OCI-LY3 (cell line): ENCODE measurements around the gene PELI1.

Experiments
- EZH2phosphoT487 ChIP-seq: fragments of 200-600 bp; shearing (Covaris generic); IDR thresholded peaks from 2 replicates; pipeline ENCODE4 v1.6.1; 2018; ENCODE audit warnings: antibody characterized with exemption, mixed run types, low read depth
- TF ChIP-seq, protein P1 (sequence below): fragments of 200-600, 300-600 bp; sonication (generic); IDR thresholded peaks from 2 replicates; pipeline ENCODE4 v1.5.1; 2014; ENCODE audit warnings: antibody characterized with exemption, low read length, low read depth

DNA sequence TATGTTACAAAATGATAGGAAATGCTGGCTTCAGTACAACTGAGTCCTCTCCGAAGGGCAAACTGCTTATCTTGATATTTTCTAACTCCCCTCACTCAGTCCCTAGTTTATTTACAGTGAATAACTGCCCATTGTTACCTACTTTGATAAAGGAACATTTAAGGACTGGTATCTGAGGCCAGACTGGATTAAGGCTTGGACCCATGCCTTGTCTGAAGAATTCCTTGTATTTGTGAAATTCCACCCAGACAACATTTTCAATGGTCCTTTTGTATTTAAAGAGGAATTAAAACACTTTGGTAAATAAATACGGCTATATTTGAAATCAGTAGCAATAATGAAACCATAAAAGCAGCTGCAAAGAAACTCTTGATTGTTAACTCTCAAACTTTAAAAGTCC, 58.3 kb downstream of the PELI1 start:
- TF ChIP-seq, protein P1, sequence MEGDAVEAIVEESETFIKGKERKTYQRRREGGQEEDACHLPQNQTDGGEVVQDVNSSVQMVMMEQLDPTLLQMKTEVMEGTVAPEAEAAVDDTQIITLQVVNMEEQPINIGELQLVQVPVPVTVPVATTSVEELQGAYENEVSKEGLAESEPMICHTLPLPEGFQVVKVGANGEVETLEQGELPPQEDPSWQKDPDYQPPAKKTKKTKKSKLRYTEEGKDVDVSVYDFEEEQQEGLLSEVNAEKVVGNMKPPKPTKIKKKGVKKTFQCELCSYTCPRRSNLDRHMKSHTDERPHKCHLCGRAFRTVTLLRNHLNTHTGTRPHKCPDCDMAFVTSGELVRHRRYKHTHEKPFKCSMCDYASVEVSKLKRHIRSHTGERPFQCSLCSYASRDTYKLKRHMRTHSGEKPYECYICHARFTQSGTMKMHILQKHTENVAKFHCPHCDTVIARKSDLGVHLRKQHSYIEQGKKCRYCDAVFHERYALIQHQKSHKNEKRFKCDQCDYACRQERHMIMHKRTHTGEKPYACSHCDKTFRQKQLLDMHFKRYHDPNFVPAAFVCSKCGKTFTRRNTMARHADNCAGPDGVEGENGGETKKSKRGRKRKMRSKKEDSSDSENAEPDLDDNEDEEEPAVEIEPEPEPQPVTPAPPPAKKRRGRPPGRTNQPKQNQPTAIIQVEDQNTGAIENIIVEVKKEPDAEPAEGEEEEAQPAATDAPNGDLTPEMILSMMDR, result no peak
- TF ChIP-seq EZH2phosphoT487, result no peak
